ENCODE data around the gene MINAR2.

MINAR2 gene

GRCh38 chr5:129724222-129724621 is 23.7 kb upstream of the MINAR2 start:
- POLR2A ChIA-PET, result no interaction called here
- no peak for TF ChIP-seq CTCF (IDR thresholded peaks at IDR 0.05; ENCODE audit: control extremely low read depth, extremely low read depth, low read depth, missing control alignments)
- no peak for DNase-seq (ENCODE audit: extremely low spot score)
- CTCF ChIA-PET, result interaction anchor here (1.8 kb wide), 1 partner anchor 12 kb away, joined by 3 read pairs; no protein-coding TSS in a partner anchor

GRCh38 chr5:129724647-129725046 is 23.2 kb upstream of the MINAR2 start:
- CTCF ChIA-PET, result interaction anchor here (1.8 kb wide), 1 partner anchor 13 kb away, joined by 3 read pairs; no protein-coding TSS in a partner anchor

DNA sequence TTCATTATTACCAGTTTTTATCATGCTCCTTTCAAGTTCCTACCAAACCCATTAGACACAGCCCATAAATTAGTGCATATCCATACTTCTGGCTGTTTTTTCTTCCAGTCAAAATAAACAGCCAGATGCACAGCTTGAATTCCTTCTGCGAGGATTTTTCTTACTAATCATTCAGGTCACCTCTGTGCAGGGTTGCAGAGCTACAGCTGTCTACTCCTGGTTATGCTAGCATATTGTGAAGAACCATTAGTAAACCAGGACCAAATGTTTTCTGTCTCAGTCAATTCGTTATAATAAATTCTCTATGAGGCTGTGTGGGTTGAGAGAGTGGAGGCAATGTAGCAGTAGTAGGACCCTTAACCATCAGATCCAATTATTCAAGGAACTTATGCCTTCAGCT is 8.1 kb upstream of the MINAR2 start:
- no peak for TF ChIP-seq CTCF (IDR thresholded peaks at IDR 0.05; ENCODE audit: control extremely low read depth, extremely low read depth, low read depth, missing control alignments)
- POLR2A ChIA-PET, result no interaction called here
- CTCF ChIA-PET, result interaction anchor here (1.1 to 1.4 kb wide), 2 partner anchors 19 to 27 kb away, joined by 3 read pairs; no protein-coding TSS in a partner anchor
- no peak for DNase-seq (ENCODE audit: extremely low spot score)

More at GRCh38 chr5:129724647-129725046, 23.2 kb upstream of the MINAR2 start:
- DNase-seq (ENCODE audit: extremely low spot score), result no peak
- POLR2A ChIA-PET, result no interaction called here
- no peak for TF ChIP-seq CTCF (IDR thresholded peaks at IDR 0.05; ENCODE audit: control extremely low read depth, extremely low read depth, low read depth, missing control alignments)

DNA sequence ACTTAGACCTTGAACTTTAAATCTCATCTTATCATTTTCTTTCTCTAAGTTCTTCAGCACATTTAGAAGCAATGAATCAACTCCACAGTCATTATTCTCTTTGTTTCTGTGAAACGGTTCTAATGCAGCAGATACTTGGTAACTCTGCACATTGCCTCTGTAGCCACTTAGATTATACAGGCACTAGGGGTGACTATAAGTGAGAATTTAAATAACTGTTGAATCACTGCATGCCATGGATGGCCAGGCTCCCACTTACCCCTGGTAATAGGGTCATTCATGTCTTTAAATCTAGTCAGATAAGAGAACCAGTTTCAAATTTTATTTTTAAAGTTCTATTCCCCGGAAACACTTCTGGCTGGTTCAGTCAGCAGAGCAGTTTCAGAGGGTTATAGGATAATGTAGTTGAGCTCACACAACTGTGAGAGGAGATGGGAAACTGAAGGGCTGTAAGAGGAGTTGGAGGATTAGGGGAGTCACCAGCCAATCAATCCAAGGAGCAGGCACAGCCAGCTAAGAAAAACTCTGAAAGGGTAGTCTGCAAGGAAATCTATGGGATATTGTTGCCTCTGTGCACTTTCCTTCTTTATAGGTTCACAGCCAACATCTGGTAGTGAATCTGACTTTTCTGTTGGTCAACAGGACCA is 4.2 kb upstream of the MINAR2 start:
- ChIA-PET POLR2A (no interaction called here), CTCF (no interaction called here)
- TF ChIP-seq CTCF (IDR thresholded peaks at IDR 0.05; ENCODE audit: control extremely low read depth, extremely low read depth, low read depth, missing control alignments), result no peak
- no peak for DNase-seq (ENCODE audit: extremely low spot score)

- CTCF ChIA-PET, result interaction anchor here (1.3 kb wide), 1 partner anchor 9 kb away, joined by 3 read pairs; no protein-coding TSS in a partner anchor
- no peak for TF ChIP-seq CTCF (IDR thresholded peaks at IDR 0.05; ENCODE audit: control extremely low read depth, extremely low read depth, low read depth, missing control alignments)
- POLR2A ChIA-PET, result no interaction called here
- DNase-seq (ENCODE audit: extremely low spot score), result no peak
Measured at GRCh38 chr5:129745997-129746396, 1.9 kb upstream of the MINAR2 start.

DNA sequence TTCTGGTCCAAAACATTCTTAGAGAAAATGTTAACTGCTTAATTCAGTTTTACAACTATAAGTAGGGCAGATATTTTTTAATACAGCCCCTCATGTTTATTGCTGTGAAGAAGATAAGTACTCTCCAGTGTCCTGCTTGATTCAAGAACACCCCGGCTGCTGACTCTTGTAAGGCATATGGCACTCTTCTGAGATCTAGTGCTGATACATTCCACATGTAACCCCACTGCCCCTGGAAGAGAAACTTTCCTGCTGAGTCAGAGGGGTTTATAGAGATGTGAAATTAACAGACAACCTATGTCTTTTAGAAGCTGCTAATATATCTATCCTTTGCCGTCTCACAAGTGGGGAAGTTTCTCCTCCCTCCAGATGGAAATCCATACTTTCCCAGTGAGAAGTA is 1.0 kb upstream of the MINAR2 start:
- DNase-seq (ENCODE audit: extremely low spot score), result no peak
- POLR2A ChIA-PET, result no interaction called here
- TF ChIP-seq CTCF (IDR thresholded peaks at IDR 0.05; ENCODE audit: control extremely low read depth, extremely low read depth, low read depth, missing control alignments), result no peak
- CTCF ChIA-PET, result interaction anchor here (2.4 kb wide), 1 partner anchor 25 kb away, joined by 7 read pairs; no protein-coding TSS in a partner anchor
